Neural cell (in vitro differentiated cells): Measurements from ENCODE around the gene WIPI1. TPM values are rescaled to one million over a fixed set of nuclear protein-coding genes. Genes with fewer than 3 reads are reported as not detected.

ENCODE experiments used
- H2AFZ ChIP-seq: fragments of 200-600, 300-800 bp; sonication (generic), shearing (Covaris generic); 2 replicates; pipeline ENCODE4 v1.6.0; 2014; ENCODE audit warnings: low read depth, mild to moderate bottlenecking, antibody characterized with exemption, low read length, moderate library complexity
- H3F3A ChIP-seq: fragments of 200-600 bp; shearing (Covaris generic); 2 replicates; pipeline ENCODE4 v1.6.1; 2016; ENCODE audit warnings: mild to moderate bottlenecking, moderate library complexity, mixed read lengths, antibody characterized with exemption, low read length; ENCODE audit not compliant: insufficient read depth, poor library complexity, severe bottlenecking
- H3K27ac ChIP-seq: fragments of 200-600, 300-800 bp; sonication (generic), shearing (Covaris generic); 2 replicates; pipeline ENCODE4 v1.5.1; 2014; ENCODE audit warnings: mild to moderate bottlenecking, low read length, moderate library complexity
- H3K27me3 ChIP-seq: fragments of 300-800, 200-600 bp; sonication (generic), shearing (Covaris generic); 2 replicates; pipeline ENCODE4 v1.6.0; 2014; ENCODE audit warnings: mild to moderate bottlenecking, low read depth, low read length, moderate library complexity; ENCODE audit not compliant: insufficient read depth
- H3K36me3 ChIP-seq: fragments of 300-800, 200-600 bp; sonication (generic), shearing (Covaris generic); 2 replicates; pipeline ENCODE4 v1.5.1; 2014; ENCODE audit warnings: mild to moderate bottlenecking, antibody characterized with exemption, low read length, moderate library complexity; ENCODE audit not compliant: insufficient read depth
- H3K4me2 ChIP-seq: fragments of 300-800, 200-600 bp; sonication (generic), shearing (Covaris generic); 2 replicates; pipeline ENCODE4 v1.6.0; 2014; ENCODE audit warnings: mild to moderate bottlenecking, low read length
- H3K4me3 ChIP-seq: fragments of 300-800, 200-600 bp; sonication (generic), shearing (Covaris generic); 2 replicates; pipeline ENCODE4 v1.5.1; 2014; ENCODE audit warnings: mild to moderate bottlenecking, low read length, moderate library complexity
- H3K79me2 ChIP-seq: fragments of 200-600 bp; shearing (Covaris generic); replicated peaks from 2 replicates; pipeline ENCODE4 v1.6.0; 2014; ENCODE audit warnings: mild to moderate bottlenecking, low read length, moderate library complexity; ENCODE audit not compliant: insufficient read depth
- H3K9ac ChIP-seq: fragments of 300-800, 200-600 bp; sonication (generic), shearing (Covaris generic); 2 replicates; pipeline ENCODE4 v1.6.1; 2016; ENCODE audit warnings: mild to moderate bottlenecking, low read length, mixed read lengths
- H3K9me2 ChIP-seq: fragments of 200-600 bp; shearing (Covaris generic); 2 replicates; pipeline ENCODE4 v1.6.1; 2016; ENCODE audit warnings: mild to moderate bottlenecking, low read length, mixed read lengths; ENCODE audit not compliant: insufficient read depth
- H3K9me3 ChIP-seq: fragments of 200-600, 300-800 bp; sonication (generic), shearing (Covaris generic); 2 replicates; pipeline ENCODE4 v1.6.1; 2016; ENCODE audit warnings: mild to moderate bottlenecking, mixed run types, low read length, moderate library complexity, mixed read lengths
- H4K20me1 ChIP-seq: fragments of 200-600 bp; shearing (Covaris generic); 2 replicates; pipeline ENCODE4 v1.6.1; 2016; ENCODE audit warnings: mild to moderate bottlenecking, mixed run types; ENCODE audit not compliant: insufficient read depth
- CTCF ChIP-seq: fragments of 450-650 bp; IDR thresholded peaks from 2 replicates; pipeline ENCODE4 v1.5.1; 2014; ENCODE audit warnings: antibody characterized with exemption, mild to moderate bottlenecking, moderate library complexity; ENCODE audit not compliant: poor library complexity, severe bottlenecking
- EP300 ChIP-seq: fragments of 450-650 bp; conservative IDR thresholded peaks from 2 replicates; pipeline ENCODE4 v1.6.1; 2014; ENCODE audit warnings: antibody characterized with exemption, mild to moderate bottlenecking, moderate library complexity; ENCODE audit not compliant: poor library complexity, severe bottlenecking
- EZH2 ChIP-seq: fragments of 200-600, 300-800 bp; shearing (Covaris generic), sonication (generic); IDR thresholded peaks from 2 replicates; pipeline ENCODE4 v1.6.1; 2014; ENCODE audit warnings: antibody characterized with exemption, low read length, borderline replicate concordance, mild to moderate bottlenecking; ENCODE audit not compliant: insufficient read depth, poor library complexity, severe bottlenecking
- MXI1 ChIP-seq: fragments of 450-650 bp; conservative IDR thresholded peaks from 2 replicates; pipeline ENCODE4 v1.6.1; 2014; ENCODE audit warnings: antibody characterized with exemption, mild to moderate bottlenecking; ENCODE audit not compliant: poor library complexity, severe bottlenecking
- POLR2AphosphoS5 ChIP-seq: IDR thresholded peaks from 2 replicates; pipeline ENCODE4 v1.6.1; 2012
- RAD21 ChIP-seq: fragments of 450-650 bp; conservative IDR thresholded peaks from 2 replicates; pipeline ENCODE4 v1.6.1; 2014; ENCODE audit warnings: antibody characterized with exemption, mild to moderate bottlenecking, moderate library complexity
- REST ChIP-seq: IDR thresholded peaks from 2 replicates; pipeline ENCODE4 v1.6.1; 2012; ENCODE audit warnings: borderline replicate concordance
- SMC3 ChIP-seq: fragments of 450-650 bp; conservative IDR thresholded peaks from 2 replicates; pipeline ENCODE4 v1.6.1; 2014; ENCODE audit warnings: antibody characterized with exemption, mild to moderate bottlenecking, moderate library complexity; ENCODE audit not compliant: poor library complexity
- TAF1 ChIP-seq: IDR thresholded peaks from 2 replicates; pipeline ENCODE4 v1.6.1; 2012; ENCODE audit warnings: low read depth
- polyA plus RNA-seq: library from polyadenylated mRNA; depleted of rRNA; stranded (reverse); fragments of >200 nt; gene quantifications from 2 replicates; pipeline ENCODE4 v1.2.3, GENCODE V29; 2014

WIPI1 gene
- polyA plus RNA-seq, 1 donor from 2014 or later = 17.8 TPM

GRCh38 chr17:68420065-68420464 lies 37.2 kb downstream of the WIPI1 start:
- Histone ChIP-seq H3K9me2 (no peaks in the 10 kb centered on the region), H3K79me2 (no peaks in the 10 kb centered on the region), H3K36me3 (no peaks in the 10 kb centered on the region), H3F3A (no peaks in the 10 kb centered on the region), H2AFZ (no peak overlapping the region), H3K9me3 (no peaks in the 10 kb centered on the region), H3K27ac (no peak overlapping the region), H3K9ac (no peak overlapping the region), H3K27me3 (no peaks in the 10 kb centered on the region), H4K20me1 (no peaks in the 10 kb centered on the region), H3K4me2 (no peak overlapping the region), H3K4me3 (no peak overlapping the region)
- TF ChIP-seq EZH2 (no peak), MXI1 (no peak), REST (no peak), TAF1 (no peak), CTCF (no peak), EP300 (no peak), RAD21 (no peak), SMC3 (no peak)

GRCh38 chr17:68418876-68419275 lies 38.4 kb downstream of the WIPI1 start:
- Histone ChIP-seq H3K9me3 (no peaks in the 10 kb centered on the region), H3F3A (no peaks in the 10 kb centered on the region), H3K4me3 (no peak overlapping the region), H3K4me2 (no peak overlapping the region), H3K36me3 (no peaks in the 10 kb centered on the region), H2AFZ (no peak overlapping the region), H3K9ac (no peak overlapping the region), H3K27me3 (no peaks in the 10 kb centered on the region), H3K27ac (no peak overlapping the region), H3K79me2 (no peaks in the 10 kb centered on the region), H4K20me1 (no peaks in the 10 kb centered on the region), H3K9me2 (no peaks in the 10 kb centered on the region)
- TF ChIP-seq MXI1 (no peak), TAF1 (no peak), SMC3 (no peak), POLR2AphosphoS5 (no peak), CTCF (no peak), REST (no peak), EZH2 (no peak), EP300 (no peak), RAD21 (no peak)
